ENCODE data around the gene HES4.

Gene HES4

DNA sequence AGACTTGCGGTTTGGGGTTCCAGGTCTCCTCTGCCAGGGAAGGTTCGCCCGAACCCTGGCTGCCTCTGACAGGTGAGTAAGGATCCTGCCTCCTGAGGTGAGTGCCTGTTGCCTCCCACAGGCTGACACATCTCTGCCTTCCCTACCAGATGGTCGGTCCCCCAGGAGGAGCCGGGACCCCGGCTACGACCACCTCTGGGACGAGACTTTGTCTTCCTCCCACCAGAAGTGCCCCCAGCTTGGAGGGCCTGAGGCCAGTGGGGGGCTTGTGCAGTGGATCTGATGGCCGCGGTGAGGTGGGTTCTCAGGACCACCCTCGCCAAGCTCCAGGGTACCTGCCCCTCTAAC lies 25.6 kb downstream of the HES4 start:
- no peak overlapping the region for H3K27ac ChIP-seq (ENCODE audit: low read depth, low read length)
- H3K4me1 ChIP-seq (ENCODE audit: control insufficient read depth in 5 of 5, insufficient read depth in 5 of 5, low read length in 5 of 5) = peaks cover 2 to 7% (median 3%) of the 10 kb centered on the region in 5 donors
- H3K9ac ChIP-seq (ENCODE audit: low read length in 5 of 5) = no peak overlapping the region
- H3K27me3 ChIP-seq (ENCODE audit: control insufficient read depth in 5 of 5, insufficient read depth in 4 of 5, low read length in 5 of 5) = peaks cover 31 to 70% (median 65%) of the 10 kb centered on the region in 5 donors
- H3K4me3 ChIP-seq (ENCODE audit: low read depth in 1 of 5, low read length in 5 of 5) = no peak overlapping the region
- no peaks in the 10 kb centered on the region for H3K9me3 ChIP-seq (ENCODE audit: control insufficient read depth in 5 of 5, low read length in 5 of 5)
- H3K36me3 ChIP-seq (ENCODE audit: control insufficient read depth in 5 of 5, insufficient read depth in 5 of 5, low read length in 5 of 5) = no peaks in the 10 kb centered on the region

DNA sequence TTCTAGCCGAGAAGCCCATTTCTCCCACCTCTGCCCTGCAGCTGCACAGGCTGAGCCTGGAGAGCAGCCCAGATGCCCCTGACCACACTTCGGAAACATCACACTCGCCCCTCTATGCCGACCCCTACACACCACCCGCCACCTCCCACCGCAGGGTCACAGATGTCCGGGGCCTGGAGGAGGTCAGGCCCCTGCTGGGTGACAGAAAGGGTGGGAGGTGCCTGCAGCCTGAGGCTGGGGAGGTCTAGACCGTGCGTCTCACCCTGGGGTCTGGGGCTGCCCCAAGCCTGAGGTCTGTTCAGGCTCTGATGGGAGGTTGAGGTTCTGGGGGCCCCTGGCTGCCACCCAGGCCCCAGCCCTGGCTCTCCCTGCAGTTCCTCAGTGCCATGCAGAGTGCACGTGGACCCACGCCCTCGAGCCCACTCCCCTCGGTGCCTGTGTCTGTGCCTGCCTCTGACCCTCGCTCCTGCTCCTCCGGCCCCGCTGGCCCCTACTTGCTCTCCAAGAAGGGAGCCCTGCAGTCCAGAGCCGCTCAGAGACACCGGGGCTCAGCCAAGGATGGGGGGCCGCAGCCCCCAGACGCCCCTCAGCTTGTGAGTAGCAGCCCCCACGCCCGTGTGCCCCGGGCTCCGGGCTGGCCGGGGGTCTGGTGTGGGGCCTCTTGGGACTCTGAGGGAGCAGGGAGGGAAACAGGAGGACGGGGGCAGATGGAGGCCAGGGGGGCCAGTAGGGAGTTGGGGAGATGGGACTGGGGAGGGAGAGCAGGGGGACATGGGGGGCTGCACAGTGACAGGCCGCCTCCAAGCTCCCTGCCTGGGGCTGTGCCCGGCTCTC lies 26.2 kb downstream of the HES4 start:
- Histone ChIP-seq H3K4me1 (ENCODE audit: control insufficient read depth in 5 of 5, insufficient read depth in 5 of 5, low read length in 5 of 5) (peaks cover 2 to 7% (median 3%) of the 10 kb centered on the region in 5 donors), H3K27ac (ENCODE audit: low read depth, low read length) (no peak overlapping the region), H3K9me3 (ENCODE audit: control insufficient read depth in 5 of 5, low read length in 5 of 5) (no peaks in the 10 kb centered on the region), H3K36me3 (ENCODE audit: control insufficient read depth in 5 of 5, insufficient read depth in 5 of 5, low read length in 5 of 5) (no peaks in the 10 kb centered on the region), H3K9ac (ENCODE audit: low read length in 5 of 5) (no peak overlapping the region), H3K4me3 (ENCODE audit: low read depth in 1 of 5, low read length in 5 of 5) (no peak overlapping the region), H3K27me3 (ENCODE audit: control insufficient read depth in 5 of 5, insufficient read depth in 4 of 5, low read length in 5 of 5) (peaks cover 30 to 75% (median 68%) of the 10 kb centered on the region in 5 donors)

DNA sequence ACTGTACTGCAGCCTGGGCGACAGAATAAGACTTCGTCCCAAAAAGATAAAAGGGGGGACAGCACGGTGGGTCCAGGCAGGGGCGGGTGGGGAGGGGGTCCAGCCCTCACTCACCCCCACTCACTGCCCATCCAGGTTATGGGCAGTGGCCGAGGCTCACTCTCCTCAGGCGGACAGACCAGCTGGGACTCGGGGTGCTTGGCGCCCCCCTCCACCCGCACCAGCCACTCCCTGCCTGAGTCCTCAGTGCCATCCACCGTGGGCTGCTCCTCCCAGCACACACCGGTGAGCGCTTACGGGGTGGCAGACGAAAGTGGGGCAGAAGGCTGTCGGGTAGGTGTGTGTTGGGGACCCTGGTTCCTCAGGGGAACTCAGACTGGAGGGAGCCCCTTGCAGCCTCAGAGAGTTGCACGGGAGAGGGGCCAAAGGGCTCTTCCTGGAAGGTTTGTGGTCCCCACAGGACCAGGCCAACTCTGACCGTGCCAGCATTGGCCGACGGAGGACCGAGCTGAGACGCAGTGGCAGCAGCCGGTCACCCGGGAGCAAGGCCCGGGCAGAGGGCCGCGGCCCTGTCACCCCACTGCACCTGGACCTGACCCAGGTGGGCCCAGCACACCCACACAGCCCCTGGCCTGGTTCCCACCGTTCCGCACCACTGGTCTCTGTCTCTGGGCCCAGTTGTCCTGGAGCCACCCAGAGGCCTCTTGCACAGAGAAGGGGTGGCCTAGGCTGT lies 27.0 kb downstream of the HES4 start:
- no peaks in the 10 kb centered on the region for H3K36me3 ChIP-seq (ENCODE audit: control insufficient read depth in 5 of 5, insufficient read depth in 5 of 5, low read length in 5 of 5)
- no peak overlapping the region for H3K4me3 ChIP-seq (ENCODE audit: low read depth in 1 of 5, low read length in 5 of 5)
- no peaks in the 10 kb centered on the region for H3K9me3 ChIP-seq (ENCODE audit: control insufficient read depth in 5 of 5, low read length in 5 of 5)
- H3K4me1 ChIP-seq (ENCODE audit: control insufficient read depth in 5 of 5, insufficient read depth in 5 of 5, low read length in 5 of 5) = peaks cover 0 to 7% (median 3%) of the 10 kb centered on the region in 5 donors
- no peak overlapping the region for H3K9ac ChIP-seq (ENCODE audit: low read length in 5 of 5)
- H3K27ac ChIP-seq (ENCODE audit: low read depth, low read length) = no peak overlapping the region
- peaks cover 35 to 75% (median 68%) of the 10 kb centered on the region in 5 donors for H3K27me3 ChIP-seq (ENCODE audit: control insufficient read depth in 5 of 5, insufficient read depth in 4 of 5, low read length in 5 of 5)

DNA sequence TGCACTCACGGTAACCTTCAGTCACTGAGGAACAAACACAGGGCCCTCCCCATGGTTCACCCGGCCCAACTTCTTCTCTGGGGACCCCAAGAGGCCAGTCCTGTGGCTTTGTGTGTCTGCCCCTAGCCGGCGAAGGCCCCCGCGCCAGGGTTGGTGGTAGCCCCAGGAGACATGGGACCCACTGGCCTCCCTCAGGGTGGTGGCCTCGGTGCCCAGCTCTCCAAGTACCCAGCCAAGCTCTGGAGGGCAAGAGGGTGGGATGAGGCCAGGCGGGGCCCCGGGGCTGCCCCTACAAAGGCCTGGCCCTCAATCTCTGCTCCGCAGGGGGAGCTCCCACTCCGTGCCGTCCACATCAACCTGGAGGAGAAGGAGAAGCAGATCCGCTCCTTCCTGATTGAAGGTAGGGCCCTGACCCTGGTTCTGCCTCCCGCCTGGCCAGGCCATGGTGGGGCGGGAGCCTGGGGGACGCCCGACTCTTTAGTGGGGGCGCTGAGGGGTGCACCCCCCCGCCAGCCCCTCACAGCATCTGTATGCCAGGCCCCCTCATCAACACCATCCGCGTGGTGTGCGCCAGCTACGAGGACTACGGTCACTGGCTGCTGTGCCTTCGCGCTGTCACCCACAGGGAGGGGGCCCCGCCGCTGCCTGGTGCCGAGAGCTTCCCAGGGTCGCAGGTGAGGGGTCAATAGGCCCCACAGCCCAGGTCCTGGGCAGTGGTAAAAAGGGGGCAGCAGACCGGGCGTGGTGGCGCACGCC lies 28.0 kb downstream of the HES4 start:
- Histone ChIP-seq H3K9ac (ENCODE audit: low read length in 5 of 5) (no peak overlapping the region), H3K4me3 (ENCODE audit: low read depth in 1 of 5, low read length in 5 of 5) (no peak overlapping the region), H3K36me3 (ENCODE audit: control insufficient read depth in 5 of 5, insufficient read depth in 5 of 5, low read length in 5 of 5) (no peaks in the 10 kb centered on the region), H3K27ac (ENCODE audit: low read depth, low read length) (no peak overlapping the region), H3K27me3 (ENCODE audit: control insufficient read depth in 5 of 5, insufficient read depth in 4 of 5, low read length in 5 of 5) (peaks cover 41 to 82% (median 76%) of the 10 kb centered on the region in 5 donors), H3K9me3 (ENCODE audit: control insufficient read depth in 5 of 5, low read length in 5 of 5) (no peaks in the 10 kb centered on the region), H3K4me1 (ENCODE audit: control insufficient read depth in 5 of 5, insufficient read depth in 5 of 5, low read length in 5 of 5) (peaks cover 0 to 13% (median 9%) of the 10 kb centered on the region in 5 donors)

DNA sequence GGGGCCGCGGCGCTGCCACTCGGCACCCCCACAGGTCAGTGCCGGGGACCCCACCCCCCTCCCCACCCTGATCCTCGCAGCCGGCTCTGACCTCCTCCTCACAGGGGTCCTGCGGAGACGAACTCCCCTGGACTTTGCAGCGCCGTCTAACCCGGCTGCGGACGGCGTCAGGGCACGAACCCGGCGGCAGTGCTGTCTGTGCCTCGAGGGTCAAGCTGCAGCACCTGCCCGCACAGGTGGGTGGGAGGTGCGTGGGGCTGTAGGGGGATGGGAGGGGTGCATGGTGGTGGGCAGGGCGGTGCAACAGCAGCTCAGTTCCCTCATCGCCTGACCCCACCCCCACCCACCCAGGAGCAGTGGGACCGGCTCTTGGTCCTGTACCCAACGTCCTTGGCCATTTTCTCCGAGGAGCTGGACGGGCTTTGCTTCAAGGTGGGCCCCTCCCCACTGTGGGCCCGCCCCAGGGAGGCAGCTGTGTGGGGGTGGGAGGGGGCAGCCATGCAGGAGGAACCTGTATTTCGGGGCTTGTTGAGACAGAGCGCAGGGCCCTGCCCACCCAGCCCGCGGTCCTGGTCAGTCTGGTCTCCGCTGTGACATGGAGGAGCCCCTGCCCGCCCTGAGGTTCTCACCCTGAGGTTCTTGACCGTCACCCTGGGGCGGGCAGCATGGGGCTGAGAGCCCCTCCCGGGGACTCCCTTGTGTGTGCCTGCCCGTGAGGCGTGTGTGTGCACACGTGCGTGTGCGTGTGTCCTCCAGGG lies 28.7 kb downstream of the HES4 start:
- Histone ChIP-seq H3K27ac (ENCODE audit: low read depth, low read length) (no peak overlapping the region), H3K27me3 (ENCODE audit: control insufficient read depth in 5 of 5, insufficient read depth in 4 of 5, low read length in 5 of 5) (peaks cover 38 to 79% (median 74%) of the 10 kb centered on the region in 5 donors), H3K36me3 (ENCODE audit: control insufficient read depth in 5 of 5, insufficient read depth in 5 of 5, low read length in 5 of 5) (no peaks in the 10 kb centered on the region), H3K4me1 (ENCODE audit: control insufficient read depth in 5 of 5, insufficient read depth in 5 of 5, low read length in 5 of 5) (peaks cover 0 to 18% (median 15%) of the 10 kb centered on the region in 5 donors), H3K4me3 (ENCODE audit: low read depth in 1 of 5, low read length in 5 of 5) (no peak overlapping the region), H3K9ac (ENCODE audit: low read length in 5 of 5) (no peak overlapping the region), H3K9me3 (ENCODE audit: control insufficient read depth in 5 of 5, low read length in 5 of 5) (no peaks in the 10 kb centered on the region)

DNA sequence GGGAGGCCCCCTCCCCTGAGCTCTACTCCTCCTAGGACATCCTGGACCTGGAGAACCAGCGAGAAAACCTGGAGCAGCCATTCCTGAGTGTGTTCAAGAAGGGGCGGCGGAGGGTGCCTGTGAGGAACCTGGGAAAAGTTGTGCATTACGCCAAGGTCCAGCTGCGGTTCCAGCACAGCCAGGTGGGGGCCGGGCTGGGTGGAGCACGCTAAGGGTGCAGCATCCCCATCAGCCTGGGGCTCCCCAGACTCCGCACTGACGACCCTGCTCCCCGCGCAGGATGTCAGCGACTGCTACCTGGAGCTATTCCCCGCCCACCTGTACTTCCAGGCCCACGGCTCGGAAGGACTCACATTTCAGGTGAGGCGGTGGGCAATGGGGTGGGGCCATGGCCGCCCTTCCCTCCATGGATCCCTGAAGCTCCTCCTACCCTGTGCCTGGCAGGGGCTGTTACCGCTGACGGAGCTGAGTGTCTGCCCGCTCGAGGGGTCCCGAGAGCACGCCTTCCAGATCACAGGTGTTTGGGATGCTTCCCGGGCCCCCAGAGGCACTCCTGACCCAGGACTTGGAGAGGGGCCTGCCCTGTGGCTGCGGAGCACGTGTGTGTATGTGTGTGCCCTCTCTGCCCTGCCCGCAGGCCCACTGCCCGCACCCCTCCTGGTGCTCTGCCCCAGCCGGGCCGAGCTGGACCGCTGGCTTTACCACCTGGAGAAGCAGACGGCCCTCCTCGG lies 29.5 kb downstream of the HES4 start:
- Histone ChIP-seq H3K9ac (ENCODE audit: low read length in 5 of 5) (no peak overlapping the region), H3K4me1 (ENCODE audit: control insufficient read depth in 5 of 5, insufficient read depth in 5 of 5, low read length in 5 of 5) (peaks cover 0 to 18% (median 18%) of the 10 kb centered on the region in 5 donors), H3K9me3 (ENCODE audit: control insufficient read depth in 5 of 5, low read length in 5 of 5) (no peaks in the 10 kb centered on the region), H3K27me3 (ENCODE audit: control insufficient read depth in 5 of 5, insufficient read depth in 4 of 5, low read length in 5 of 5) (peaks cover 36 to 72% (median 67%) of the 10 kb centered on the region in 5 donors), H3K4me3 (ENCODE audit: low read depth in 1 of 5, low read length in 5 of 5) (no peak overlapping the region), H3K36me3 (ENCODE audit: control insufficient read depth in 5 of 5, insufficient read depth in 5 of 5, low read length in 5 of 5) (no peaks in the 10 kb centered on the region), H3K27ac (ENCODE audit: low read depth, low read length) (no peak overlapping the region)

DNA sequence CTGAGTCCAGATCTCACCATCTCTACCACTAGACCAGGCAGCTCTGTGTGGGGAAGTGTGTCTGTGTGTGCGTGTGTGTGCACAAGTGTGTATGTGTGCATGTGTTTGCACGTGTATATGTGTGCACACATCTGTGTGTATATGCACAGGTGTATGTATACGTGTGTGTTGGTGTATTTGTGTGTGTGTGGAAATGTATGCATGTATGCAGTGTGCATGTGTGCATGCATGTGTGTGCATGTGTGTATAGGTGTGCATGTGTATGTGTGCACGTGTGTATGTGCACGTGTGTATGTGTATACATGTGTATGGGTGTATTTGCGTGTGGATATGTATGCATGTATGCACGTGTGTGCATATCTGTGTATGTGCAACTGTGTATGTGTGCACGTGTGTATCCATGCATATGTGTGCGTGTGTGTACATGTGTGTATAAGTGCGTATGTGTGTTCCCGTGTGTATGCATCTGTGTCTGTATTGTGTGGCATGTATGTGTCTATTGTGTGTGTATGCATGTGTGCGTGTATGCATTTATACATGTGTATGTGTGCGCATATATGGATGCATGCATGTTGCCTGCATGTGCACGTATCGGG lies 30.5 kb downstream of the HES4 start:
- Histone ChIP-seq H3K9me3 (ENCODE audit: control insufficient read depth in 5 of 5, low read length in 5 of 5) (no peaks in the 10 kb centered on the region), H3K36me3 (ENCODE audit: control insufficient read depth in 5 of 5, insufficient read depth in 5 of 5, low read length in 5 of 5) (peaks cover 0 to 3% (median 0%) of the 10 kb centered on the region in 5 donors), H3K27ac (ENCODE audit: low read depth, low read length) (no peak overlapping the region), H3K4me1 (ENCODE audit: control insufficient read depth in 5 of 5, insufficient read depth in 5 of 5, low read length in 5 of 5) (peaks cover 0 to 18% (median 18%) of the 10 kb centered on the region in 5 donors), H3K9ac (ENCODE audit: low read length in 5 of 5) (no peak overlapping the region), H3K27me3 (ENCODE audit: control insufficient read depth in 5 of 5, insufficient read depth in 4 of 5, low read length in 5 of 5) (peaks cover 34 to 64% (median 57%) of the 10 kb centered on the region in 5 donors), H3K4me3 (ENCODE audit: low read depth in 1 of 5, low read length in 5 of 5) (no peak overlapping the region)

DNA sequence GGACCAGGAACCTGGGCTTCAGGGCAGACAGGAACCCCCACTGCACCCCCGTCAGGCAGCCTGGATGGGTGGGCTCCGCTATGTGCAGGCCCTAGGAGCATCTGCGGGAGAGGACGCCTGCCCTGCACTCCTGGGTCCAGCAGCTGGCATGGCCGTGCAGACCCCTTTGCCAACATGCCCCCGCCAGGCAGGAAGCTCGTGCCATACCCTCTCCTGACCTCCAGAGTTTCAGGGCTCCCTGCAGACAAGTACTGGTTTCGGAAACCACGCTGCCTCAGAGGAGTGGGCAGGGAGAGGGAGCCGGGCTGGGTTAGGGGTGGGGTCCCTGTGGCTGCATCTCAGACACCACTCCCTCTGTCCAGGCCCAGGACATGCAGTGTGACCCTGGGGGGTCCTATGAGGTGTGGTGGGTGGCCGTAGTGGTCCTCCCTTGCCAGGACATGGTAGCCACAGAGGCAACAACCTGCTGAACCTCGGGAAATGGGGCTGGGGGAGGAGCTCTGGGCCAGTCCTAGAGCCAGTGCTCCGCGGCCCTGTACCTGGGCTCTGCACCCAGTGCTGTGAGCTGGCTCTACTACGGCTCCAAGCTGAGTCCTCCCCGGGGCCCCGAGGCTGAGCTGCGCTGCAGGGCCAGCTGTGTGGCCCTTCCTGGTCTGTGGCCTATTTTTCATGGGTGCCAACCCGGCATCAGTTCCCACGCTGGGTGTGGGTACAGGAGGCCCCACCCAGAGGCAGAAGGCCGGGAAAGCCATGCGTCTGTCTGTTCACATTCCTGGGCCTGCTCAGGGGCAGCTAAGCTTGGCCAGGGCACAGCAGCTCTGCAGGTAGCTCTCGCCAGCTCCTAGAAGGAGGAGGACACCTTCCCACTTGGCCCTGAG lies 32.2 kb downstream of the HES4 start:
- H3K9me3 ChIP-seq (ENCODE audit: control insufficient read depth in 5 of 5, low read length in 5 of 5) = no peaks in the 10 kb centered on the region
- no peak overlapping the region for H3K4me3 ChIP-seq (ENCODE audit: low read depth in 1 of 5, low read length in 5 of 5)
- peaks cover 29 to 48% (median 41%) of the 10 kb centered on the region in 5 donors for H3K27me3 ChIP-seq (ENCODE audit: control insufficient read depth in 5 of 5, insufficient read depth in 4 of 5, low read length in 5 of 5)
- H3K27ac ChIP-seq (ENCODE audit: low read depth, low read length) = no peak overlapping the region
- peaks cover 0 to 18% (median 18%) of the 10 kb centered on the region in 5 donors for H3K4me1 ChIP-seq (ENCODE audit: control insufficient read depth in 5 of 5, insufficient read depth in 5 of 5, low read length in 5 of 5)
- peaks cover 0 to 13% (median 2%) of the 10 kb centered on the region in 5 donors for H3K36me3 ChIP-seq (ENCODE audit: control insufficient read depth in 5 of 5, insufficient read depth in 5 of 5, low read length in 5 of 5)
- no peak overlapping the region for H3K9ac ChIP-seq (ENCODE audit: low read length in 5 of 5)

All from subcutaneous abdominal adipose tissue (tissue), 5 donors.